Mesothelial cell of epicardium (in vitro differentiated cells): Measurements from ENCODE around the gene FAM217A. TPM values are rescaled to one million over a fixed set of nuclear protein-coding genes. Genes with fewer than 3 reads are reported as not detected.

Experiments used
- DNase-seq, 2 experiments: peaks; one replicate each; pipeline ENCODE4 v3.0.0; 2021; ENCODE audit warnings: low spot score in 2 of 2; ENCODE audit not compliant: unreplicated experiment in 2 of 2
- H3K27ac Mint-ChIP-seq: 2 replicates; pipeline ENCODE4 v1.8.0; 2021; ENCODE audit warnings: mixed read lengths
- H3K27me3 Mint-ChIP-seq: 2 replicates; pipeline ENCODE4 v1.8.0; 2021; ENCODE audit warnings: low read depth, mixed read lengths
- H3K36me3 Mint-ChIP-seq: 2 replicates; pipeline ENCODE4 v1.8.0; 2021; ENCODE audit warnings: mixed read lengths
- H3K4me1 Mint-ChIP-seq: 2 replicates; pipeline ENCODE4 v1.8.0; 2021; ENCODE audit warnings: mixed read lengths
- H3K4me3 Mint-ChIP-seq: 2 replicates; pipeline ENCODE4 v1.8.0; 2021; ENCODE audit warnings: mild to moderate bottlenecking, moderate library complexity, mixed read lengths
- H3K9me3 Mint-ChIP-seq: 2 replicates; pipeline ENCODE4 v1.8.0; 2021; ENCODE audit warnings: mixed read lengths
- total RNA-seq: library from RNA; stranded (reverse); gene quantifications from 3 replicates; pipeline ENCODE4 v1.2.1, GENCODE V29; 2021
- TF ChIP-seq, protein P1 (sequence below): fragments of 200-600 bp; sonication (generic); IDR thresholded peaks from one replicate; pipeline ENCODE4 v1.5.0; 2021; ENCODE audit warnings: antibody characterized with exemption; ENCODE audit not compliant: unreplicated experiment

FAM217A gene
- total RNA-seq, 1 donor from 2014 or later, result not detected

- H3K27ac Mint-ChIP-seq, result no peak overlapping the region
- no peak for DNase-seq
- peaks cover 5% of the 10 kb centered on the region for H3K36me3 Mint-ChIP-seq
- H3K4me1 Mint-ChIP-seq, result peaks cover 7% of the 10 kb centered on the region
- TF ChIP-seq, protein P1, sequence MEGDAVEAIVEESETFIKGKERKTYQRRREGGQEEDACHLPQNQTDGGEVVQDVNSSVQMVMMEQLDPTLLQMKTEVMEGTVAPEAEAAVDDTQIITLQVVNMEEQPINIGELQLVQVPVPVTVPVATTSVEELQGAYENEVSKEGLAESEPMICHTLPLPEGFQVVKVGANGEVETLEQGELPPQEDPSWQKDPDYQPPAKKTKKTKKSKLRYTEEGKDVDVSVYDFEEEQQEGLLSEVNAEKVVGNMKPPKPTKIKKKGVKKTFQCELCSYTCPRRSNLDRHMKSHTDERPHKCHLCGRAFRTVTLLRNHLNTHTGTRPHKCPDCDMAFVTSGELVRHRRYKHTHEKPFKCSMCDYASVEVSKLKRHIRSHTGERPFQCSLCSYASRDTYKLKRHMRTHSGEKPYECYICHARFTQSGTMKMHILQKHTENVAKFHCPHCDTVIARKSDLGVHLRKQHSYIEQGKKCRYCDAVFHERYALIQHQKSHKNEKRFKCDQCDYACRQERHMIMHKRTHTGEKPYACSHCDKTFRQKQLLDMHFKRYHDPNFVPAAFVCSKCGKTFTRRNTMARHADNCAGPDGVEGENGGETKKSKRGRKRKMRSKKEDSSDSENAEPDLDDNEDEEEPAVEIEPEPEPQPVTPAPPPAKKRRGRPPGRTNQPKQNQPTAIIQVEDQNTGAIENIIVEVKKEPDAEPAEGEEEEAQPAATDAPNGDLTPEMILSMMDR, result no peak
- peaks cover 12% of the 10 kb centered on the region for H3K9me3 Mint-ChIP-seq
- no peak overlapping the region for H3K4me3 Mint-ChIP-seq
- H3K27me3 Mint-ChIP-seq, result no peaks in the 10 kb centered on the region
Measured at GRCh38 chr6:4107873-4108272, 28.9 kb upstream of the FAM217A start.

GRCh38 chr6:4105980-4106536 lies 27.1 kb upstream of the FAM217A start:
- no peak for DNase-seq
- Mint-ChIP-seq H3K36me3 (no peaks in the 10 kb centered on the region), H3K27ac (no peak overlapping the region), H3K4me3 (no peak overlapping the region), H3K9me3 (no peaks in the 10 kb centered on the region), H3K27me3 (no peaks in the 10 kb centered on the region), H3K4me1 (peaks cover 7% of the 10 kb centered on the region)
- TF ChIP-seq, protein P1, result no peak

GRCh38 chr6:4103929-4104328 lies 25.0 kb upstream of the FAM217A start:
- no peak for DNase-seq
- Mint-ChIP-seq H3K4me3 (no peak overlapping the region), H3K27ac (no peak overlapping the region)

GRCh38 chr6:4102687-4103244 lies 23.8 kb upstream of the FAM217A start:
- Mint-ChIP-seq H3K4me3 (no peak overlapping the region), H3K4me1 (peaks cover 7% of the 10 kb centered on the region), H3K27me3 (no peaks in the 10 kb centered on the region), H3K36me3 (no peaks in the 10 kb centered on the region), H3K27ac (no peak overlapping the region), H3K9me3 (no peaks in the 10 kb centered on the region)
- DNase-seq, result no peak
- TF ChIP-seq, protein P1, result no peak

More at GRCh38 chr6:4103929-4104328, 25.0 kb upstream of the FAM217A start:
- H3K36me3 Mint-ChIP-seq, result no peaks in the 10 kb centered on the region
- H3K4me1 Mint-ChIP-seq, result peaks cover 7% of the 10 kb centered on the region
- no peaks in the 10 kb centered on the region for H3K27me3 Mint-ChIP-seq
- H3K9me3 Mint-ChIP-seq, result no peaks in the 10 kb centered on the region
- TF ChIP-seq, protein P1, result no peak

GRCh38 chr6:4101298-4101697 lies 22.4 kb upstream of the FAM217A start:
- Mint-ChIP-seq H3K27ac (no peak overlapping the region), H3K9me3 (no peaks in the 10 kb centered on the region), H3K4me3 (no peak overlapping the region), H3K4me1 (peaks cover 7% of the 10 kb centered on the region), H3K27me3 (no peaks in the 10 kb centered on the region), H3K36me3 (no peaks in the 10 kb centered on the region)
- TF ChIP-seq, protein P1, result no peak
- no peak for DNase-seq
